A549 (cell line): Measurements from ENCODE around the gene PLA2G4B.

Experiments used
- CBX8 ChIP-seq: fragments of 200-600 bp; sonication (generic); IDR thresholded peaks from 2 replicates; pipeline ENCODE4 v1.6.1; 2016
- CEBPB ChIP-seq, 2 experiments: fragments of >200 bp in 1 of 2; sonication (Bioruptor Twin) in 1 of 2; formaldehyde crosslinking in 1 of 2; IDR thresholded peaks; 2 replicates each; pipeline ENCODE4 v1.6.1; 2012 to 2016
- EHMT2 ChIP-seq: fragments of 200-600 bp; sonication (generic); IDR thresholded peaks from 2 replicates; pipeline ENCODE4 v1.6.1; 2016; ENCODE audit warnings: antibody characterized with exemption, low read depth, mild to moderate bottlenecking, moderate library complexity
- MYC ChIP-seq: IDR thresholded peaks from 2 replicates; pipeline ENCODE4 v1.6.1; 2012; ENCODE audit warnings: mild to moderate bottlenecking, inconsistent platforms, low read length, improper control_type of control experiment, borderline replicate concordance
- PBX3 ChIP-seq: IDR thresholded peaks from 2 replicates; pipeline ENCODE4 v1.6.1; 2012
- POLR2A ChIP-seq: IDR thresholded peaks from 2 replicates; pipeline ENCODE4 v1.6.1; 2012; ENCODE audit warnings: mild to moderate bottlenecking, low read length
- POLR2AphosphoS2 ChIP-seq: conservative IDR thresholded peaks from 2 replicates; pipeline ENCODE4 v1.6.1; 2012; ENCODE audit warnings: low read length, improper control_type of control experiment, inconsistent platforms
- TF ChIP-seq, protein P1 (sequence below): fragments of >200 bp; sonication (Bioruptor Twin); formaldehyde crosslinking; IDR thresholded peaks from 3 replicates; pipeline ENCODE4 v1.5.1; 2016

DNA sequence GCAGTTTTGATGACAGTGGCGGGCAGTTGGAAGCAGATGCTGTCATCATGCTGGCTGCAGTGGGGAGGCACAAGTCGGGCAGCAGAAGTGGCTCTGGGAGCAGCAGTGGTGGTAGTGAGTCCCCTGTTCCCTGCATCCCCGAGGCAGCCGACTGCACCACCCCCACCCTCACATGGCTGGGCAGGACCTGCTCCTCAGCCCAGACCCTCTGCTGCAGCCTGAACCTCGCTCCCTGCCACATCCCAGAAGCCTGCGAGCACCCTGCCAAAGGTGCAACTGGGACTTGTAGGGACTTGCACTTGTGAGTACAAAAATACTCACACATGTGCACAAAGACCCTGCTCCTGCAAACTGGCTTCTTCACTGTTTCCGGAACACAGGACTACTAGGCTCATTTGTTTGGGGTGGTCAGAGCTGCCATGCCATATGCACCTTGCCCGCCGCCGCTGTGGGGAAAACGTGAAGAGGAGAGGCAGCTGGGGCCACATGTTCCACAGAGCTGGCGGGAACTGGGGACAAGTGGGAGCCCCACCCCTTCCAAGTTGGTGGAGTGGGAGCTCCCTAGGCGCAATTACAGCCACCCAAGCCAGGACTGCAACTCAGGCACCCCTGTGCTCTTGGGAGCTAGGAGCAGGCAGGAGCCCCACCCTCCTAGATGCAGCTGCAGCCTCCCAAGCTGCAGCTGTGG lies 8.5 kb upstream of the PLA2G4B start:
- no peak for TF ChIP-seq CBX8
- TF ChIP-seq, protein P1, sequence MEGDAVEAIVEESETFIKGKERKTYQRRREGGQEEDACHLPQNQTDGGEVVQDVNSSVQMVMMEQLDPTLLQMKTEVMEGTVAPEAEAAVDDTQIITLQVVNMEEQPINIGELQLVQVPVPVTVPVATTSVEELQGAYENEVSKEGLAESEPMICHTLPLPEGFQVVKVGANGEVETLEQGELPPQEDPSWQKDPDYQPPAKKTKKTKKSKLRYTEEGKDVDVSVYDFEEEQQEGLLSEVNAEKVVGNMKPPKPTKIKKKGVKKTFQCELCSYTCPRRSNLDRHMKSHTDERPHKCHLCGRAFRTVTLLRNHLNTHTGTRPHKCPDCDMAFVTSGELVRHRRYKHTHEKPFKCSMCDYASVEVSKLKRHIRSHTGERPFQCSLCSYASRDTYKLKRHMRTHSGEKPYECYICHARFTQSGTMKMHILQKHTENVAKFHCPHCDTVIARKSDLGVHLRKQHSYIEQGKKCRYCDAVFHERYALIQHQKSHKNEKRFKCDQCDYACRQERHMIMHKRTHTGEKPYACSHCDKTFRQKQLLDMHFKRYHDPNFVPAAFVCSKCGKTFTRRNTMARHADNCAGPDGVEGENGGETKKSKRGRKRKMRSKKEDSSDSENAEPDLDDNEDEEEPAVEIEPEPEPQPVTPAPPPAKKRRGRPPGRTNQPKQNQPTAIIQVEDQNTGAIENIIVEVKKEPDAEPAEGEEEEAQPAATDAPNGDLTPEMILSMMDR = no peak
- no peak for TF ChIP-seq MYC
- no peak for TF ChIP-seq POLR2A
- no peak for TF ChIP-seq EHMT2
- no peak for TF ChIP-seq PBX3
- no peak for TF ChIP-seq CEBPB (IDR thresholded peaks at IDR 0.05)
- no peak for TF ChIP-seq POLR2AphosphoS2
